Measurements from ENCODE around the gene PALM2AKAP2. TPM values are rescaled to one million over a fixed set of nuclear protein-coding genes. Genes with fewer than 3 reads are reported as not detected.
"Not testable (repeated sequence)": the region's sequence is repeated elsewhere in the genome, so short reads cannot be mapped to it uniquely, and the experiment has no call there.

PALM2AKAP2 gene
- total RNA-seq, 2 experiments from 2014 or later: not detected

GRCh38 chr9:109813829-109814228 is 33.8 kb downstream of the PALM2AKAP2 start:
- Mint-ChIP-seq H3K9me3 (ENCODE audit: insufficient read depth) (no peaks in the 10 kb centered on the region), H3K27me3 (ENCODE audit: low read depth) (peaks cover 15% of the 10 kb centered on the region), H3K4me1 (ENCODE audit: low read depth) (peaks cover 5% of the 10 kb centered on the region), H3K27ac (no peak overlapping the region), H3K4me3 (no peak overlapping the region), H3K36me3 (ENCODE audit: low read depth) (no peaks in the 10 kb centered on the region)
- DNase-seq: no peak
- CTCF ChIA-PET: no interaction called here
- POLR2A ChIA-PET: no interaction called here
- ATAC-seq: no peak

- POLR2A ChIA-PET: no interaction called here
- no peak overlapping the region for H3K27ac Mint-ChIP-seq
- no peaks in the 10 kb centered on the region for H3K36me3 Mint-ChIP-seq (ENCODE audit: low read depth)
- peaks cover 13% of the 10 kb centered on the region for H3K27me3 Mint-ChIP-seq (ENCODE audit: low read depth)
- no peak overlapping the region for H3K4me3 Mint-ChIP-seq
- H3K9me3 Mint-ChIP-seq (ENCODE audit: insufficient read depth): no peaks in the 10 kb centered on the region
- H3K4me1 Mint-ChIP-seq (ENCODE audit: low read depth): peaks cover 5% of the 10 kb centered on the region
- DNase-seq (no peak), ATAC-seq (no peak)
- CTCF ChIA-PET: no interaction called here
These were observed 35.5 kb downstream of the PALM2AKAP2 start for GRCh38 chr9:109815366-109815947.

DNA sequence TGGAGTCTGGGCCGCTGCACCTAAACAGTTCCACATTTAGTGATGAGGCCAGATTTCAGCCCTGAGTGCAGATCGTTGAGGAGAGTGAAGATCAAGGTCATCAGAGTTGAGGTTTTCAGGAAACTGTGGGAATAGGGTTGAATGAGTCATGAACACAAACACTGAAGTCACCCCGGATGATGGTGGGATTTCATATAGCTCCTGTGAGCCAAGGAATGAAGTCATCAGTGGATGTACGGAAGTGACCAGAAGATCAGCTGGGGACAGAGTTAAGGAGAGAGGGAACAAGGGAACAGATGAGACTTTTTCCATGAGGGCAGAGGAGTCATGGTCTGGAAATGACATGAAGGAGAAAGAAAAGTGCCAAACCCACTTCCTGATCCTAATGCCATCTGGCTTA is 36.5 kb downstream of the PALM2AKAP2 start:
- POLR2A ChIA-PET: no interaction called here
- CTCF ChIA-PET: interaction anchor here (0.6 to 3.3 kb wide), 4 partner anchors 10 to 335 kb away, joined by 3 to 24 read pairs (median 3); no protein-coding TSS in a partner anchor
- ATAC-seq (no peak), DNase-seq (no peak)
- no peak overlapping the region for H3K4me3 Mint-ChIP-seq
- peaks cover 6% of the 10 kb centered on the region for H3K27me3 Mint-ChIP-seq (ENCODE audit: low read depth)
- H3K4me1 Mint-ChIP-seq (ENCODE audit: low read depth): peaks cover 5% of the 10 kb centered on the region
- no peaks in the 10 kb centered on the region for H3K36me3 Mint-ChIP-seq (ENCODE audit: low read depth)
- no peaks in the 10 kb centered on the region for H3K9me3 Mint-ChIP-seq (ENCODE audit: insufficient read depth)
- H3K27ac Mint-ChIP-seq: no peak overlapping the region

GRCh38 chr9:109817146-109817845 is 37.3 kb downstream of the PALM2AKAP2 start:
- ChIA-PET POLR2A (no interaction called here), CTCF (interaction anchor here (0.6 to 3.3 kb wide), 9 partner anchors 10 to 334 kb away, joined by 3 to 24 read pairs (median 3); no protein-coding TSS in a partner anchor)
- H3K4me3 Mint-ChIP-seq: no peak overlapping the region
- peaks cover 6% of the 10 kb centered on the region for H3K27me3 Mint-ChIP-seq (ENCODE audit: low read depth)
- H3K27ac Mint-ChIP-seq: no peak overlapping the region
- no peak for DNase-seq
- H3K4me1 Mint-ChIP-seq (ENCODE audit: low read depth): peaks cover 5% of the 10 kb centered on the region
- H3K36me3 Mint-ChIP-seq (ENCODE audit: low read depth): no peaks in the 10 kb centered on the region
- ATAC-seq: no peak
- H3K9me3 Mint-ChIP-seq (ENCODE audit: insufficient read depth): no peaks in the 10 kb centered on the region

DNA sequence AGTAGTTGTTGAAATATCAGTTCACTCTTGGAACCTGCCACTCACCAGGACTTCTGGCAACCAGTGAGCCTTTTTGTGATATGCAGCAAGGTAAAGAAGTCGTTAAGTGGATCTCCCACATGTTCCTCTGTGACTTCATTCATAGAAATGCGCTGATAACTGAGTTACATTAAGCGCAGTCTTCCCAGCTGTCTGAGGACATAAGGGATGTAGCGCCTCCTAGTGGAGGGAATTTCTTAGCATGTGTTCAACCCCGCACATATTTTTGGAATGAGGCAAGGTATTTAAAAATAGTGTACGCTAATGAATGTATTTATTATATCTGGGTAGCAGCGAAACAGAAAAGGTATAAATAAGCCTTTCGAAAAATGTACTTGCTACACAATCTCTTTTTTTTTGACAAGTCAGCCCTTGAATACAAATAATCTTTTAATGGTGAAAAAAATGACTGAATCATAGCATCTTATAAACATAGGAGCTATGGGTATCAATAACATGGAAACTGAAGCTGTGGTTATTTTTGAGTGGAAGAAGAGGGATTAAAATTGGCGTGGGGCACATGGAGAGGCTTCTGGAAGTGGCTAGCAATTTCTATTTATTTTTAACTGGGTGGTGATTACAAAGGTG is 38.0 kb downstream of the PALM2AKAP2 start:
- H3K4me3 Mint-ChIP-seq: no peak overlapping the region
- DNase-seq (peak; percentile 65), ATAC-seq (peak; percentile 58)
- peaks cover 2% of the 10 kb centered on the region for H3K4me1 Mint-ChIP-seq (ENCODE audit: low read depth)
- CTCF ChIA-PET: interaction anchor here (0.7 to 3.3 kb wide), 11 partner anchors 10 to 609 kb away, joined by 3 to 24 read pairs (median 3); no protein-coding TSS in a partner anchor
- H3K27me3 Mint-ChIP-seq (ENCODE audit: low read depth): peaks cover 6% of the 10 kb centered on the region
- no peak overlapping the region for H3K27ac Mint-ChIP-seq
- no peaks in the 10 kb centered on the region for H3K36me3 Mint-ChIP-seq (ENCODE audit: low read depth)
- POLR2A ChIA-PET: no interaction called here
- H3K9me3 Mint-ChIP-seq (ENCODE audit: insufficient read depth): no peaks in the 10 kb centered on the region

DNA sequence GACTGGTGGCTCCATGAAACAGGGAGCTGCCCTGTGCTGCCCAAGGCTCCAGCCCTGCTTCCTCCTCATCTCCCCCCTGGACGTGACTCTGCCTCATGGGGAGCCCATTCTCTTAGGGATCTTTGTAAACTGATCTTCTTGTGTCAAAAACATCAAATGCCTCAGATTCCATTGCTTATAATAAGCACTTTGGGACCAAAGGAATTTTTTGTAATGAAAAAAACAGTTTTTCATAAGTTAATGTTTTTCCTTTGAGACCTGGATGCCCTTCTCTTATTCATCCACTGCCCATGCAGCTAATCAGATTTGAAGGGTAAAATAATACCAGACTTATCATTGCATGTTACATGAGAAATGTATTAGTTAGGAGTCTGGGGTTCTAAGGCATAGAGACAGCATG is 41.7 kb downstream of the PALM2AKAP2 start:
- POLR2A ChIA-PET: no interaction called here
- CTCF ChIA-PET: interaction anchor here (1.0 kb wide), 1 partner anchor 246 kb away, joined by 3 read pairs; no protein-coding TSS in a partner anchor
- Mint-ChIP-seq H3K36me3 (ENCODE audit: low read depth) (no peaks in the 10 kb centered on the region), H3K27me3 (ENCODE audit: low read depth) (peaks cover 6% of the 10 kb centered on the region), H3K4me1 (ENCODE audit: low read depth) (no peaks in the 10 kb centered on the region), H3K4me3 (no peak overlapping the region), H3K27ac (no peak overlapping the region), H3K9me3 (ENCODE audit: insufficient read depth) (no peaks in the 10 kb centered on the region)
- DNase-seq (no peak), ATAC-seq (no peak)

- H3K36me3 Mint-ChIP-seq (ENCODE audit: low read depth); H3K9me3 Mint-ChIP-seq (ENCODE audit: insufficient read depth); CTCF ChIA-PET; H3K27me3 Mint-ChIP-seq (ENCODE audit: low read depth); H3K4me1 Mint-ChIP-seq (ENCODE audit: low read depth); ATAC-seq; H3K27ac Mint-ChIP-seq; POLR2A ChIA-PET; DNase-seq; H3K4me3 Mint-ChIP-seq: not testable (repeated sequence)
These were observed 45.4 kb downstream of the PALM2AKAP2 start for GRCh38 chr9:109825383-109825782.

DNA sequence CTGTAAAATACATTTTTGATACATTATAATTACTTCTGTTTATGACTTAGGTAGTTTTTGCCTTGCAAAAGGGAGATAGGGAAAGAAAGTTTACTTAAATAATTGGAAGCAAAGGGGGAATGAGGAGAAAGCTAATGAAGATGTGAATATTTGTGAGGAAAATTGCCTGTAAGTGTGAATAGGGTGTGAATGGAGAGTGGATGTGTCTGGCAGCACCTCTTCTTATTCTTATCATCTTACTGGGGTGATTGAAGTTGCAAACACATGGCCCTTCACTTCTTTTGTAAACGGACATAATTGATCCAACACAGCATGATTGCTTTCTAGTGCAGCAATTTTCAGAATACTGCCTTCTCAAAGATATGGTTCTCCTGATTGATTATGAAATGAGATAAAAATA is 46.6 kb downstream of the PALM2AKAP2 start:
- no peak overlapping the region for H3K27ac Mint-ChIP-seq
- ATAC-seq: no peak
- H3K27me3 Mint-ChIP-seq (ENCODE audit: low read depth): peaks cover 4% of the 10 kb centered on the region
- H3K9me3 Mint-ChIP-seq (ENCODE audit: insufficient read depth): no peaks in the 10 kb centered on the region
- no peak for DNase-seq
- no peaks in the 10 kb centered on the region for H3K36me3 Mint-ChIP-seq (ENCODE audit: low read depth)
- POLR2A ChIA-PET: no interaction called here
- H3K4me1 Mint-ChIP-seq (ENCODE audit: low read depth): no peaks in the 10 kb centered on the region
- no peak overlapping the region for H3K4me3 Mint-ChIP-seq
- CTCF ChIA-PET: no interaction called here

DNA sequence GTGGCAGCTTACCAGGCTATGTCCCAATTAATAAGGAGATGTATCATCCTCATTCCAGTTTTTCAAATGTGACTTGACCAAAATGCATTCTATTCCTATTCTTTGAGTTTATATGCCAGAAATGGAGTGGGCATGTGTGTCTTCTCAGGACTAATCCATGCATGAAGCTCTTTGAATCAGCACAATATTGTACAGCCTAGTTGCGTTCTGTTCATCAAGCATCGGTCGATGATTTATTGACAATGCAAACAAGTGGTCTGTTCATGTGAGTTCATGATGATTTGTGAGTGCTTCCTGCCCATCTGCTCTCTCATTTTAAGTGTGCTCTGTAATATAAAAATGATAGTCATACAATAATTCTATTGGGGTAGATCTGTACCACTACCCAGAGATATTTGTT is 48.3 kb downstream of the PALM2AKAP2 start:
- ATAC-seq (no peak), DNase-seq (no peak)
- Mint-ChIP-seq H3K27me3 (ENCODE audit: low read depth) (peaks cover 4% of the 10 kb centered on the region), H3K4me3 (no peak overlapping the region), H3K9me3 (ENCODE audit: insufficient read depth) (no peaks in the 10 kb centered on the region), H3K4me1 (ENCODE audit: low read depth) (no peaks in the 10 kb centered on the region), H3K27ac (no peak overlapping the region), H3K36me3 (ENCODE audit: low read depth) (no peaks in the 10 kb centered on the region)
- ChIA-PET CTCF (interaction anchor here (1.0 kb wide), 1 partner anchor 10 kb away, joined by 5 read pairs; no protein-coding TSS in a partner anchor), POLR2A (no interaction called here)
